Stimulated activated CD8-positive, alpha-beta memory T cell treated with anti-CD3 and anti-CD28 coated beads, Interleukin-12 subunit alpha, Interleukin-12 subunit beta, amount 100 ng/mL, for 24 hours (primary cell): ENCODE data around the gene TBX19.

Experiments used
- DNase-seq: peaks from one replicate; pipeline ENCODE4 v3.0.0-alpha.2; 2020; ENCODE audit errors: extremely low read depth

The TBX19 gene

DNA sequence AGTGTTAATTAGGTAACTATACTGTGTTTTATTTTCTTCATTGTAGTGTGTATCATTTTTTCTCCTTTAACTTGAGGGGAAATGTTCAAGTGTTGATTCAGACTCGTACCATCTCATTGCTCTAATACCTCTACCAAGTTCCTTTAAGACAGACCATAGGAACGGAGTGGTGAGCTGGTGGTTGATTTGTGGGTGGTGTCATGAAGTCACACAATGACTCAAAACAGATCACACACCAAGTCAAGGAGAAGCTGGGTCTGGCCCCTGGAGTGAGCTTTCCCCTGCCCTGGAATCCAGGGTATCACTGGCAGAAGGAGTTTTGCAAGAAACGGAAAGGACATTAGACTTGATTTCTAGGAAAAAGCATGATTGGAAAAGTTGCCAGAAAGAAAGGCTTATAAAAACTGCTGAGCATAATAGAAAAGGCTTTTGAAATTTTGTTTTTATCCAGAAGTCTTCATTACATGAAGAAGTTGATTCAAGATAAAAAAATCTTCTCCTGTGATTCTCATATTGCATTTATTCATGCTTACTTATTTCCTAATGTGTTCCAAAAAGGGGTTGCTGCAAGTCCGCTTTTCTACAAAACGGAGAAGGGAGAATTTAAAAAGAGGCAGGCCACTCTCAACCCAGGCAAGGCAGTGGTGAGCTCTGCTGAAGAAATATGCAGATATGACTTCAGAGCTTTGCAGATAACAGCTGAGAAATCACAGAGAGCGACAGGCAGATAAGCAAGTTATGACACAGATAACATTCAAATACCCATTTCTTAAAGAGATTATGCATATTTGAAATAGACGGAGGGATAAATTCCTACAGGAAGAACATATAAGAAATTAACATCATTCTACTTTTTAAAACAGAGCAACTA lies 79.7 kb downstream of the TBX19 start:
- DNase-seq: no peak

- no peak for DNase-seq
Measured at GRCh38 chr1:168361252-168361651, 80.6 kb downstream of the TBX19 start.

DNA sequence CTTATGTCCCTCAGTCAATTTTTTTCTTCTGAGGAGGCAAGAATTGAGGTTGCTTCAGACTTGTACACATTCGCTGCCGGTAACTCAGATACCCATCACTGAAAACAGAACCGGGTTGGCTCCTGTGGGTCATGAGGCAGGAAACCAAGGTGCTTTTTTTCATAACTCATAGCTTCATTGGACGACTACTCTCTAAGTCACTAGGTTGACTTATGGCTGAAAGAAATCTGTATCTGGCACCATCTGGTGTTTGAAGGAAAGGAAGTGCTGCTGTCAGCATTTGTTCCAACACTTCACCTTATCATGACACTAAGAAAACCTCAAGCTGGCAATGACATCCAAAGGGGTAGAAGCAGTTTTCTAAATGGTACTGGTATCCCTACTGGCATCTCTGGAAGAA lies 82.3 kb downstream of the TBX19 start:
- DNase-seq: no peak
